Neural cell (in vitro differentiated cells): Measurements from ENCODE around the gene MAST2.

Experiments used
- CTCF ChIP-seq: fragments of 450-650 bp; IDR thresholded peaks from 2 replicates; pipeline ENCODE4 v1.5.1; 2014; ENCODE audit warnings: antibody characterized with exemption, mild to moderate bottlenecking, moderate library complexity; ENCODE audit not compliant: poor library complexity, severe bottlenecking
- EP300 ChIP-seq: fragments of 450-650 bp; conservative IDR thresholded peaks from 2 replicates; pipeline ENCODE4 v1.6.1; 2014; ENCODE audit warnings: antibody characterized with exemption, mild to moderate bottlenecking, moderate library complexity; ENCODE audit not compliant: poor library complexity, severe bottlenecking
- EZH2 ChIP-seq: fragments of 200-600, 300-800 bp; shearing (Covaris generic), sonication (generic); IDR thresholded peaks from 2 replicates; pipeline ENCODE4 v1.6.1; 2014; ENCODE audit warnings: antibody characterized with exemption, low read length, borderline replicate concordance, mild to moderate bottlenecking; ENCODE audit not compliant: insufficient read depth, poor library complexity, severe bottlenecking
- MXI1 ChIP-seq: fragments of 450-650 bp; conservative IDR thresholded peaks from 2 replicates; pipeline ENCODE4 v1.6.1; 2014; ENCODE audit warnings: antibody characterized with exemption, mild to moderate bottlenecking; ENCODE audit not compliant: poor library complexity, severe bottlenecking
- POLR2AphosphoS5 ChIP-seq: IDR thresholded peaks from 2 replicates; pipeline ENCODE4 v1.6.1; 2012
- RAD21 ChIP-seq: fragments of 450-650 bp; conservative IDR thresholded peaks from 2 replicates; pipeline ENCODE4 v1.6.1; 2014; ENCODE audit warnings: antibody characterized with exemption, mild to moderate bottlenecking, moderate library complexity
- REST ChIP-seq: IDR thresholded peaks from 2 replicates; pipeline ENCODE4 v1.6.1; 2012; ENCODE audit warnings: borderline replicate concordance
- SMC3 ChIP-seq: fragments of 450-650 bp; conservative IDR thresholded peaks from 2 replicates; pipeline ENCODE4 v1.6.1; 2014; ENCODE audit warnings: antibody characterized with exemption, mild to moderate bottlenecking, moderate library complexity; ENCODE audit not compliant: poor library complexity
- TAF1 ChIP-seq: IDR thresholded peaks from 2 replicates; pipeline ENCODE4 v1.6.1; 2012; ENCODE audit warnings: low read depth

GRCh38 chr1:46076343-46076742 is 272.9 kb downstream of the MAST2 start:
- TF ChIP-seq CTCF (no peak), REST (no peak), POLR2AphosphoS5 (no peak), EZH2 (no peak), EP300 (no peak), SMC3 (no peak), TAF1 (no peak), RAD21 (no peak), MXI1 (no peak)
